ENCODE data around the gene NRDE2. TPM values are rescaled to one million over a fixed set of nuclear protein-coding genes. Genes with fewer than 3 reads are reported as not detected.
"Not testable (repeated sequence)": the region's sequence is repeated elsewhere in the genome, so short reads cannot be mapped to it uniquely, and the experiment has no call there.

Gene NRDE2
- total and polyA plus RNA-seq, 4 donors, result 3.4 to 28.5 (median 18.2) TPM

GRCh38 chr14:90345239-90345557, 13.5 kb upstream of the NRDE2 start:
- ATAC-seq (ENCODE audit: low FRiP score), result no peak
- no peak overlapping the region for H3K4me3 ChIP-seq (ENCODE audit: low read length in 2 of 2)
- no peaks in the 10 kb centered on the region for H3K4me1 ChIP-seq (ENCODE audit: control insufficient read depth in 1 of 2, insufficient read depth in 2 of 2, low read length in 2 of 2)
- H3K9me3 ChIP-seq (ENCODE audit: control insufficient read depth, low read length), result no peaks in the 10 kb centered on the region
- no peak for DNase-seq
- no peaks in the 10 kb centered on the region for H3K27me3 ChIP-seq (ENCODE audit: control insufficient read depth in 1 of 2, insufficient read depth in 2 of 2, low read length in 1 of 2)
- H3K36me3 ChIP-seq (ENCODE audit: control insufficient read depth in 1 of 2, insufficient read depth in 2 of 2, low read length in 1 of 2), result no peaks in the 10 kb centered on the region
- intact Hi-C loops (cut with DNase I), result no loop called here
- no peak overlapping the region for H3K27ac ChIP-seq (ENCODE audit: low read depth in 1 of 2, low read length in 2 of 2)

GRCh38 chr14:90344331-90345238, 12.8 kb upstream of the NRDE2 start:
- ATAC-seq (ENCODE audit: low FRiP score) (no peak), DNase-seq (no peak)
- Histone ChIP-seq H3K27me3 (ENCODE audit: control insufficient read depth in 1 of 2, insufficient read depth in 2 of 2, low read length in 1 of 2) (no peaks in the 10 kb centered on the region), H3K27ac (ENCODE audit: low read depth in 1 of 2, low read length in 2 of 2) (no peak overlapping the region), H3K36me3 (ENCODE audit: control insufficient read depth in 1 of 2, insufficient read depth in 2 of 2, low read length in 1 of 2) (no peaks in the 10 kb centered on the region), H3K9me3 (ENCODE audit: control insufficient read depth, low read length) (no peaks in the 10 kb centered on the region), H3K4me1 (ENCODE audit: control insufficient read depth in 1 of 2, insufficient read depth in 2 of 2, low read length in 2 of 2) (no peaks in the 10 kb centered on the region), H3K4me3 (ENCODE audit: low read length in 2 of 2) (no peak overlapping the region)
- intact Hi-C loops (cut with DNase I), result no loop called here
- WGBS, 2 donors, result 61 to 62% methylated on average over 10 of the region's 10 CpGs

- Histone ChIP-seq H3K4me1 (ENCODE audit: control insufficient read depth in 1 of 2, insufficient read depth in 2 of 2, low read length in 2 of 2) (no peaks in the 10 kb centered on the region), H3K9me3 (ENCODE audit: control insufficient read depth, low read length) (no peaks in the 10 kb centered on the region), H3K4me3 (ENCODE audit: low read length in 2 of 2) (no peak overlapping the region), H3K36me3 (ENCODE audit: control insufficient read depth in 1 of 2, insufficient read depth in 2 of 2, low read length in 1 of 2) (no peaks in the 10 kb centered on the region), H3K27me3 (ENCODE audit: control insufficient read depth in 1 of 2, insufficient read depth in 2 of 2, low read length in 1 of 2) (no peaks in the 10 kb centered on the region), H3K27ac (ENCODE audit: low read depth in 1 of 2, low read length in 2 of 2) (no peak overlapping the region)
- intact Hi-C loops (cut with DNase I), result no loop called here
- DNase-seq (no peak), ATAC-seq (ENCODE audit: low FRiP score) (no peak)
- 54 to 57% methylated on average over 4 of the region's 4 CpGs for WGBS, 2 donors
Observed at GRCh38 chr14:90342327-90342726, 10.6 kb upstream of the NRDE2 start.

- WGBS, 2 donors, result 70 to 71% methylated on average over 7 of the region's 7 CpGs
- Histone ChIP-seq H3K9me3 (ENCODE audit: control insufficient read depth, low read length) (no peaks in the 10 kb centered on the region), H3K27ac (ENCODE audit: low read depth in 1 of 2, low read length in 2 of 2) (no peak overlapping the region), H3K4me3 (ENCODE audit: low read length in 2 of 2) (no peak overlapping the region), H3K27me3 (ENCODE audit: control insufficient read depth in 1 of 2, insufficient read depth in 2 of 2, low read length in 1 of 2) (no peaks in the 10 kb centered on the region), H3K4me1 (ENCODE audit: control insufficient read depth in 1 of 2, insufficient read depth in 2 of 2, low read length in 2 of 2) (no peaks in the 10 kb centered on the region), H3K36me3 (ENCODE audit: control insufficient read depth in 1 of 2, insufficient read depth in 2 of 2, low read length in 1 of 2) (no peaks in the 10 kb centered on the region)
- ATAC-seq (ENCODE audit: low FRiP score) (no peak), DNase-seq (no peak)
- intact Hi-C loops (cut with DNase I), result no loop called here
Observed at GRCh38 chr14:90341784-90342183, 10.0 kb upstream of the NRDE2 start.

GRCh38 chr14:90341232-90341631, 9.5 kb upstream of the NRDE2 start:
- DNase-seq; intact Hi-C loops (cut with DNase I); H3K27me3 ChIP-seq (ENCODE audit: control insufficient read depth in 1 of 2, insufficient read depth in 2 of 2, low read length in 1 of 2); H3K9me3 ChIP-seq (ENCODE audit: control insufficient read depth, low read length); H3K36me3 ChIP-seq (ENCODE audit: control insufficient read depth in 1 of 2, insufficient read depth in 2 of 2, low read length in 1 of 2); H3K4me1 ChIP-seq (ENCODE audit: control insufficient read depth in 1 of 2, insufficient read depth in 2 of 2, low read length in 2 of 2); H3K27ac ChIP-seq (ENCODE audit: low read depth in 1 of 2, low read length in 2 of 2); ATAC-seq (ENCODE audit: low FRiP score); H3K4me3 ChIP-seq (ENCODE audit: low read length in 2 of 2): not testable (repeated sequence)
- WGBS, 2 donors, result 65 to 76% methylated on average over 5 of the region's 5 CpGs

GRCh38 chr14:90336985-90337384, 5.2 kb upstream of the NRDE2 start:
- 75% methylated on average over 2 of the region's 2 CpGs for WGBS, 2 donors
- intact Hi-C loops (cut with DNase I), result no loop called here
- DNase-seq, result no peak

GRCh38 chr14:90336401-90336800, 4.7 kb upstream of the NRDE2 start:
- H3K4me1 ChIP-seq (ENCODE audit: control insufficient read depth in 1 of 2, insufficient read depth in 2 of 2, low read length in 2 of 2), result no peaks in the 10 kb centered on the region
- no peak overlapping the region for H3K4me3 ChIP-seq (ENCODE audit: low read length in 2 of 2)
- 86 to 89% methylated on average over 3 of the region's 3 CpGs for WGBS, 2 donors
- ATAC-seq (ENCODE audit: low FRiP score) (no peak), DNase-seq (no peak)
- intact Hi-C loops (cut with DNase I), result no loop called here
- no peaks in the 10 kb centered on the region for H3K36me3 ChIP-seq (ENCODE audit: control insufficient read depth in 1 of 2, insufficient read depth in 2 of 2, low read length in 1 of 2)
- H3K9me3 ChIP-seq (ENCODE audit: control insufficient read depth, low read length), result no peaks in the 10 kb centered on the region
- H3K27ac ChIP-seq (ENCODE audit: low read depth in 1 of 2, low read length in 2 of 2), result no peak overlapping the region
- H3K27me3 ChIP-seq (ENCODE audit: control insufficient read depth in 1 of 2, insufficient read depth in 2 of 2, low read length in 1 of 2), result no peaks in the 10 kb centered on the region

More at GRCh38 chr14:90336985-90337384, 5.2 kb upstream of the NRDE2 start:
- ATAC-seq (ENCODE audit: low FRiP score), result no peak
- Histone ChIP-seq H3K36me3 (ENCODE audit: control insufficient read depth in 1 of 2, insufficient read depth in 2 of 2, low read length in 1 of 2) (no peaks in the 10 kb centered on the region), H3K27me3 (ENCODE audit: control insufficient read depth in 1 of 2, insufficient read depth in 2 of 2, low read length in 1 of 2) (no peaks in the 10 kb centered on the region), H3K4me1 (ENCODE audit: control insufficient read depth in 1 of 2, insufficient read depth in 2 of 2, low read length in 2 of 2) (no peaks in the 10 kb centered on the region), H3K4me3 (ENCODE audit: low read length in 2 of 2) (no peak overlapping the region), H3K27ac (ENCODE audit: low read depth in 1 of 2, low read length in 2 of 2) (no peak overlapping the region), H3K9me3 (ENCODE audit: control insufficient read depth, low read length) (no peaks in the 10 kb centered on the region)

- no peak for ATAC-seq (ENCODE audit: low FRiP score)
- intact Hi-C loops (cut with DNase I), result loop anchor here (5.0 kb wide), 2 partner anchors 50 to 65 kb away; partner anchors contain the start of gene CALM1 (in 1 of the 2)
- Histone ChIP-seq H3K27me3 (ENCODE audit: control insufficient read depth in 1 of 2, insufficient read depth in 2 of 2, low read length in 1 of 2) (no peaks in the 10 kb centered on the region), H3K4me1 (ENCODE audit: control insufficient read depth in 1 of 2, insufficient read depth in 2 of 2, low read length in 2 of 2) (peaks cover 0 to 2% of the 10 kb centered on the region in 2 donors), H3K4me3 (ENCODE audit: low read length in 2 of 2) (no peak overlapping the region), H3K27ac (ENCODE audit: low read depth in 1 of 2, low read length in 2 of 2) (no peak overlapping the region), H3K9me3 (ENCODE audit: control insufficient read depth, low read length) (no peaks in the 10 kb centered on the region), H3K36me3 (ENCODE audit: control insufficient read depth in 1 of 2, insufficient read depth in 2 of 2, low read length in 1 of 2) (no peaks in the 10 kb centered on the region)
- 39 to 49% methylated on average over 6 of the region's 6 CpGs for WGBS, 2 donors
- no peak for DNase-seq
Observed at GRCh38 chr14:90332271-90332584, 487 bp upstream of the NRDE2 start.

Data from aorta (tissue), 5 donors.